ENCODE measurements around the gene MYO15B.
A peak's percentile ranks its signal among the peaks of the same experiment; 100 is the strongest.

MYO15B gene

DNA sequence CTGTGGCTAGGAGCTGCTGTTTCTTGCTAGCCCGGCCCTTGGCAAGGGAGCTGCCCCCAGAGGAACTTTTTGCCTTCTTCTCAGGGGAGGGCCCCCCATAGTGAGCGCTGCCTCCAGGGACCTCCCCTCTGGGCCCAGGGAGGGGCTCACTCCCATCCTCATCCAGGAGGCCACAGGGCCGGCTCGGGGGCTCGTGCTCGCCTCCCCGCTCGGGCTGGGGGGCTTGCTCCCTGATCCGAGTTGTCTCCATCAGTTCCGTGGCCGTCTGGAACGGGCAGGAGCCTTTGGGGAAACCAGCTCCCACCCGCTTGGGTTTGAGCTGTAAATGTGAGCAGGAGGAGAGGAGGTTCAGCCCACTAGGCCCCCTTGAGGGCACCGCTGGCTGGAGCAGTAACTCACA, 41.6 kb downstream of the MYO15B start:
- no peak for DNase-seq (ENCODE audit: low read depth)
- TF ChIP-seq, protein P1, sequence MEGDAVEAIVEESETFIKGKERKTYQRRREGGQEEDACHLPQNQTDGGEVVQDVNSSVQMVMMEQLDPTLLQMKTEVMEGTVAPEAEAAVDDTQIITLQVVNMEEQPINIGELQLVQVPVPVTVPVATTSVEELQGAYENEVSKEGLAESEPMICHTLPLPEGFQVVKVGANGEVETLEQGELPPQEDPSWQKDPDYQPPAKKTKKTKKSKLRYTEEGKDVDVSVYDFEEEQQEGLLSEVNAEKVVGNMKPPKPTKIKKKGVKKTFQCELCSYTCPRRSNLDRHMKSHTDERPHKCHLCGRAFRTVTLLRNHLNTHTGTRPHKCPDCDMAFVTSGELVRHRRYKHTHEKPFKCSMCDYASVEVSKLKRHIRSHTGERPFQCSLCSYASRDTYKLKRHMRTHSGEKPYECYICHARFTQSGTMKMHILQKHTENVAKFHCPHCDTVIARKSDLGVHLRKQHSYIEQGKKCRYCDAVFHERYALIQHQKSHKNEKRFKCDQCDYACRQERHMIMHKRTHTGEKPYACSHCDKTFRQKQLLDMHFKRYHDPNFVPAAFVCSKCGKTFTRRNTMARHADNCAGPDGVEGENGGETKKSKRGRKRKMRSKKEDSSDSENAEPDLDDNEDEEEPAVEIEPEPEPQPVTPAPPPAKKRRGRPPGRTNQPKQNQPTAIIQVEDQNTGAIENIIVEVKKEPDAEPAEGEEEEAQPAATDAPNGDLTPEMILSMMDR (IDR thresholded peaks at IDR 0.05; ENCODE audit: control insufficient read depth, extremely low read depth, insufficient read depth) = no peak
- no peak overlapping the region for H3K4me3 ChIP-seq (ENCODE audit: low read depth, low read length)

DNA sequence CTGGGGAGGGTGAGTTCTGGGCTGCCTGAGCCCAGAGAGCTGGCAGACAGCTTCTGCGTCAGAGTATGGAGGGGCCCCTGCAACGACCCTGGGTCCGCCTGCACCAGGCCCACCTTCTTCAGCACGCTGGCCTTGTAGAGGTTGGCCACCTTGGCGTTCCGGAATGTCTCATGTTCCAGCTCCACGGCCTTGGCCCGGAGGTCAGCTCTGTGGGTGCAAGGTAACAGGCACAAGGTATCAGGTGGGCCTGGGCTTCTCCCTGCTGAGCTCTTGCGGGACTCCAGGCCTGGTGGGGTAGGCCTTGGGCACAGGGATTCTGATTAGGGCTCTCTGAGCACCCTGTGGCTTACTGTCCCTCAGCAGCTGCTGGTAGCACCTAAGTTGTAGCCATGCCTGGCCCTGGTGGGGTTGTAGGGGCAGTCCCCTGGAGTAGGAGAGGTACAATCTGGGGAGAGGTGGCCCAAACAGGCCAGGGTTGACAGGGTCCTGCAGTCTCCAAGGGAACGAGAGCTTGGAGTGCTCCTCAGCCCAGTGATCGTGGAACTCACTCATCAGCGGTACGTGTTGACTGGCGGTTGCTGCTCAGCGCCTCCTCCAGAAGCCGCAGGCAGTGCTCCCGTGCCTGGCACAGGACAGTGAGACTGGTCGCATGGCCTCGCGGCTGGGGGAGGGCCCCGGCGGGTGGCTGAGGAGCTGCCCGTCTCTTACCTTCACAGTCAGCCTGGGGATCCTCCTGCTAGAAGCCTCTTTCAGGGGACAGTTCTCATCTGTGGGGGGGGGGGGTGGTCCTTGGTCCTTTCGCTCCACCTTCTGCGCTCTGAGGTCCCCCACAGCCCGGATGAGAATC, 42.7 kb downstream of the MYO15B start:
- H3K4me3 ChIP-seq (ENCODE audit: low read depth, low read length) = no peak overlapping the region
- DNase-seq (ENCODE audit: low read depth) = no peak
- TF ChIP-seq, protein P1 (IDR thresholded peaks at IDR 0.05; ENCODE audit: control insufficient read depth, extremely low read depth, insufficient read depth) = no peak

DNA sequence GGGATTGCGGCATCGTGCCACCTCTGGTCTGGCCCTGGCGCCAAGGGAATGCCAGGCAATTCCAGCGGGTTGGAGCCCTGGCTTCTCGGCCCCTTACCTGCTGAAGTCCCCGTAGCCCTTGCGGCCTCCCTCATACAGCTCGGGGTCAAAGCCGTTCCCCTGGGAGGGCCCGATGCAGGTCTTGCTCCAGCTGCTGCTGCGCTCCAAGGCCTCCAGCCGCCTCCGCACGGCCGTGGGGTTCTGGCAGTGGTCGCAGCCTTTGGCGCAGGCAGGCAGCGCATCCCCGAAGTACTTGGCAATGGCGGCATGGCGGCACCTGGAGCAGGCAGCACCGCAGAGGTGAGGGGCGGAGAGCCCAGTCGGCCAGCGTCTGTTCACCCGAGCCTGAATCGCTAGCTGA, 43.8 kb downstream of the MYO15B start:
- H3K4me3 ChIP-seq (ENCODE audit: low read depth, low read length) = no peak overlapping the region
- DNase-seq (ENCODE audit: low read depth) = no peak
- TF ChIP-seq, protein P1 (IDR thresholded peaks at IDR 0.05; ENCODE audit: control insufficient read depth, extremely low read depth, insufficient read depth) = no peak

DNA sequence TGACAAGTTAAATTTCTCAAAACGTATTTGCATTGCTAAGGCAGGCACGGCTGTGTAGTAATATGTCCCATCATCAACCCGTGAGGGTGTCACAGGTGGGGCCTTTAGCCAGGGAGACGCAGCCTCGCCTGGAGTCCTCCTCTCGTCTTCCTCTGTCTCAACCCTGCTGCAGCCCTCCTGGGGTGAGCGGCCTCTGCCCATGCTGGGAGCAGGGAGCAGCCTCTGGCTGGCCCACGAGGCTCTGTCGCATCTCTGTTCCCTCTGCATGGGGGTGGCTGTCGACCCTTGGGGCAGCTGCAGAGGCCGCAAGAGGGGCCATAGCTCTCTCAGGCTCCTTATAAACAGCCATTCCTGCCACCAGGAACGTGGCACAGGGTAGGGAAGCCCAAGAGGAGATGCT, 44.8 kb downstream of the MYO15B start:
- TF ChIP-seq, protein P1 (IDR thresholded peaks at IDR 0.05; ENCODE audit: control insufficient read depth, extremely low read depth, insufficient read depth) = no peak

DNA sequence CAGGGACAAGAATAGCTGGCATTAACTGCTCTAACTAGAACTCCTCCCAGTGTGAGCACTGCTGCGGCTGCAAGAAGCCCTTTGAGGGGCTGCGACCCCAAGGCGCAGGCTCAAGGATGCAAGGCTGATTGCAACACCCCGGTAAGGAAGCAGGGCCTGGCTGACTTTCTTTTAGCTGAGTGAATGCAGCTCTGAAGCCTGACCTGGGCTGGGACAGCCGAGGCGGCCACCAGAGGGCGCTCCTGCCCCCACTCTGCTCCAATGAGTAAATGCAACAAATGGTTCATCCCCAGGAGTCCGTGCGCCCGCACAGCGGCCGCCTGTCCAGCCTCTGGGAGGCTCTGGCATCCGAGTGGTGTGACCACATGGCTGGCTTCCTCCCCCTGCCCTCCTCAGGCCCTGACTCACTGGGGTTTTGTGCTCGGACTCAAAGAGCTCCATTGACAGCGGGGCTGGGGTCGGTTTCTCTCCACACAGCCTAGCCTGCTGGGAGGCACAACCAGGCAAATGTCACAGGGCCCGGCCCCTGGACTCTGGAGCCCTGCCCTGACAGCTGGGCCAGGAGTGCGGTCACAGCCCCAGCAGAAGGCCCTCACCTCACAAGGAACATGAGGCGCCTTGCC, 45.4 kb downstream of the MYO15B start, which contains the start of gene SMIM5:
SMIM5 (plus strand) TSS at position 572 of the 623 bp plus-strand sequence. CDS start 6,768 bp downstream, outside the sequence.
- no peak within 1 kb of the TSS for H3K4me3 ChIP-seq (ENCODE audit: low read depth, low read length)
- DNase-seq (ENCODE audit: low read depth) = peak; percentile 26
- TF ChIP-seq, protein P1 (IDR thresholded peaks at IDR 0.05; ENCODE audit: control insufficient read depth, extremely low read depth, insufficient read depth) = peak; percentile 97

More for the DNA sequence above, 44.8 kb downstream of the MYO15B start:
- DNase-seq (ENCODE audit: low read depth) = no peak
- no peak overlapping the region for H3K4me3 ChIP-seq (ENCODE audit: low read depth, low read length)

DNA sequence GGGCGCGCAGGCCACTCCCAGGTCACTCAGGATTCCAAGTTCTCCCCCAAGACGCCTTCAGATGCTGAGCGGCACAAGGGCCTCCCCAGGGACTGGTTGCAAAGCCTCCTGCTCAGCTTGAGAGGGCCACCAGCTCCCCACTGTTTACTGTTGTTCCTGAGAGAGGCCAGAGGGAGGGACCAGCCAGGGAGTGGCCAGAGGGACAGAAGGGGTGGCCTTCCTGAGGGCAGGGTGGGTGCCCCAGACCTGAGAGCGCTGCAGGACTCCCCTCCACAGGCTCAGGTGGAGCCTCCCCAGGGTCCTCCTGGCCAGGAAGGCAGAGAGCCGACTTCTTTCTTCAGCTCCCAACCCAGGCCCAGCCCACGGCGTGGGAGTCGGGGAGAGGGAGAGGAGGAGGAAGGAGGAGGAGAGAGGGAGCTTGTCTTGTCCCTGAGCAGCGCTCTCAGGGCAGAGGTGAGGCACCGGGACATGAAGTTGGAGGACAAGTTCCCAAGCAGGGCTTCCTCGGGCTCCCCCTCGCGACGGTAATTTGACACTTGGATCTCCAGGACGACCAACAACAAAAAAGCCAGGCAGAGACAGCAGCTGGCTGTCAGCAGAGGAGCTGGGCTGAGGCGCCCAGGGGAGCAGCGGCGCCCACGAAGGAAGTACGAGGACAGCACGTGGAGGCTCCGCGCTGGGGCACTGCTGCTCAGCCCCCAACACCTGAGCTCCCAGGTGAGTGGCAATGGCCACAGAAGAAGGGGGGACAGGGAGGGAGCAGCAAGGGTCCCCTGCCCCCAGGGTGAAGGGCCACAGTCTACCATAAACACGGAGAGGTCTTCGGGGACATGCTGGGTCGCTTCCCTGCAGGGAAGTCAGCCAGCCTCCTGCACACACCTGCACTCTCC, 46.1 kb downstream of the MYO15B start:
- H3K4me3 ChIP-seq (ENCODE audit: low read depth, low read length) = no peak overlapping the region
- peak; percentile 86 for DNase-seq (ENCODE audit: low read depth)
- TF ChIP-seq, protein P1 (IDR thresholded peaks at IDR 0.05; ENCODE audit: control insufficient read depth, extremely low read depth, insufficient read depth) = peak; percentile 79

Measured in LNCaP clone FGC (cell line).